Left renal cortex interstitium (tissue), 4 donors: Measurements from ENCODE around the gene DOCK1. TPM values are rescaled to one million over a fixed set of nuclear protein-coding genes. Genes with fewer than 3 reads are reported as not detected.

ENCODE experiments used
- DNase-seq, 4 donors: peaks; one replicate each; pipeline ENCODE4 v3.0.0-alpha.2; 2013; ENCODE audit warnings: low read depth in 4 of 4, low spot score in 2 of 4, missing footprints in 1 of 4
- polyA plus RNA-seq, 4 donors: library from polyadenylated mRNA; unstranded; fragments of 120-200 nt; gene quantifications; one replicate each; pipeline ENCODE4 v1.2.1, GENCODE V29; 2013; ENCODE audit not compliant: insufficient read length in 4 of 4

The DOCK1 gene
- polyA plus RNA-seq, 4 donors = 57.9 to 68.2 (median 64.3) TPM

DNA sequence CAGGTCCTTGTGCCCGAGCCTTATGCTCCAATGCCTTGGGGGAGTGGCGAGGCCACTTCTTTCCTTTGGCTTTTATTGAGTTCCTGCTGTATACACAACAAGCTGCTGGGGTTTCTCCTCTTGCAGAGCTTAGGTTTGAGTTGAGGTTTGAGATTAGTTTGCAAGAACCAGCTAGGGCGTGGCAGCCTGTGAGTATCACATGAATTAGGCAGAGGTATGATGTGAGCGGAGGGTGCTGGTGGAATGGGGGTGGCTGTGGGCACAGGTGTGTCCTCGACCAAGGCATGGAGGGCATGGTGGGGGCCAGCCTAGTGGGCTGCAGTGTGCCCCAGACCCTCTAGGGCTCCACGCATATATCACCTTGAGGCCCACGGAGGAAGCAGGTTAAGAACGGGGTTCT lies 123.3 kb downstream of the DOCK1 start:
- DNase-seq = no peak

DNA sequence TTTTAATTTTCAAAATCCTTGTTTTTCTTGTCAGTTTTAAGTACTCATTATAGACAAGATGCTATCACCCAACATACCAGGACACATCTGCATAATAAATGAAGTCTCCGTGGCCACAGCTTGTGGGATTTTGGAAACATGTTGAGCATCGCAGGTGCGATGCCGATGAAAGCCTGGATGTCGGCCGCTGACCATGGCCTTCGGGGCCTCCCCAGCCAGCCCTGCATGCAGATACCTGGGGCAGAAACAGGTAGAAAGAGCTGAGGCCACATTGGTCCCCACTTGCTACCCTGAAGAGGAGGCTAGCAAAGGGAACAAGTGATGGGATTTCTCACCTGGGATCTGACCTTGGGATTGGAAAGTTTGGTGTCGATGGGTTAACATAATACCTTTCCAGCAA lies 123.8 kb downstream of the DOCK1 start:
- DNase-seq = no peak

- DNase-seq = no peak
These were observed 128.2 kb downstream of the DOCK1 start for GRCh38 chr10:127033216-127034033.

DNA sequence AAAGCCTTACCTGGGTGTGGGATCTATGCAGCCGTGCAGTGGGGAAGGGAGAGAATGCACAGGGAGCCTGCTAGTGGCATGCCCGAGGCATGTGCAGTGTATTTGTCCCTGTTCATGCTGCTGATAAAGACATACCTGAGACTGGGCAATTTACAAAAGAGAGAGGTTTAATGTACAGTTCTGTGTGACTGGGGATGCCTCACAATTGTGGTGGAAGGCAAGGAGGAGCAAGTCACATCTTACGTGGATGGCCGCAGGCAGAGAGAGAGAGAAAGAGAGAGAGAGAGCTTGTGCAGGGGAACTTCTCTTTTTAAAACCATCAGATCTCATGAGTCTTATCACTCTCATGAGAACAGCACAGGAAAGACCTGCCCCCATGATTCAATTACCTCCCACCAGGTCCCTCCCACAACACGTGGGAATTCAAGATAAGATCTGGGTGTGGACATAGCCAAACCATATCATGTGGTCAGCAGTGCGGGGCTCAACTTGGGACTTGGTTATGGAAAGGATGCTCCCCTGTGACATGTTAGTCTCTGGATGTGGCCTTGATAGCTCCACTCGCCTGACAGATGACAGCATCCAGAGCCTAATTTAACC lies 128.9 kb downstream of the DOCK1 start:
- no peak for DNase-seq

DNA sequence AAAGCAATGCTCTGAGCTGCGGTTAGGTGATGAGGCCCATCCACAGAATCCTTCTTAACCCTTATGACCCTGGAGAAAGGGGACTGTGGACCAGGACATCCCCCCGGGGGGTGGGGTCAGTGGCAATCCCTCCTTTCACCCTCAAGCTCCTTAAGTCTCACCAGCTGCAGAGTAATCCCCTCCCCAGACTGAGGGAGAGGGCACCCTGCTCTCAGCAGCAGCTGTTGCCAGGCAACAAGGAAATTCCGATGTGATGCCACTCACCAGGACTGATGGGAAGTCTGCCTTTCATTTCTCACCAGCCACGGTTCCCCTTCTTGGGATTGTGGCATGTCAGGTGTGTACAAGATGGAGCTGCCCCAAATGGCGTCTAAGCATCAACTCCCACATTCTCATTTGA lies 129.6 kb downstream of the DOCK1 start:
- no peak for DNase-seq

- DNase-seq = no peak
These were observed 130.6 kb downstream of the DOCK1 start for GRCh38 chr10:127035827-127036226.

- no peak for DNase-seq
These were observed 131.8 kb downstream of the DOCK1 start for GRCh38 chr10:127036987-127037386.

DNA sequence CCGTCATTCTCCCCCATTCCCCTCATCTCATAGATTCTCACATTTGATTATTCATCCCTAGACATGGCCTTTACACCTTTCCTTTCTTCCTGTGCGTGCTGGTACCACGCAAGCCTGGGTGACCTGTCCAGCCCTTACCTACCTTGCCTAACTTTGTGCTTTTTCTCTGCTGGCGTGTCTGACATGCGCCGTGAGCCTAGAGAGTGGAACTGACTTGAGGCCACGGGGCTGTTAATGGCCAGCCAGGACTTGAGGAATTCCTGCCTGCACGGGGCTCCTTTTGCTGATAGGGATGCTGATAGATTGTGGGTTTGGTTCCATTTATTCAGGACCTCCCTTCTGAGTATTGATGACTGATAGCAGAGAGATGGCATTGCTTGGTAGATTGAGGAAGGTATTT lies 134.2 kb downstream of the DOCK1 start:
- no peak for DNase-seq

DNA sequence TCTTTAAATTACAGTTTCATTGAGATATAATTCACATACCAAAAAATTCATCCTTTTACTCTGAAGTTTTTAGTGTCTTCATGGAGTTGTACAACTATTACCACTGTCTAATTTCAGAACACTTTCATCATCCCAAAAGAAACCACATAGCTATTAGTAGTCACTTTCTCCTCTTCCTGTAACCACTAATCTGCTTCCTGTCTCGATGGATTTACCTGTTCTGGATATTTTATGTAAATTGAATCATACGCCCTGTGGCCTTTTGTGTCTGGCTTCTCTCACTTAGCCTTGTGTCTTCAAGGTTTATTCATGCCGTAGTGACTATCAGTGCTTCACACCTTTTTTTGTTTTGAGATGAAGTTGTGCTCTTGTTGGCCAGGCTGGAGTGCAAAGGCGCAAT lies 135.5 kb downstream of the DOCK1 start:
- no peak for DNase-seq

GRCh38 chr10:127041552-127041951 lies 136.3 kb downstream of the DOCK1 start:
- DNase-seq = no peak

- DNase-seq = no peak
These were observed 138.1 kb downstream of the DOCK1 start for GRCh38 chr10:127043301-127043700.

- no peak for DNase-seq
These were observed 139.0 kb downstream of the DOCK1 start for GRCh38 chr10:127044186-127044585.

- no peak for DNase-seq
These were observed 142.0 kb downstream of the DOCK1 start for GRCh38 chr10:127046975-127047877.

DNA sequence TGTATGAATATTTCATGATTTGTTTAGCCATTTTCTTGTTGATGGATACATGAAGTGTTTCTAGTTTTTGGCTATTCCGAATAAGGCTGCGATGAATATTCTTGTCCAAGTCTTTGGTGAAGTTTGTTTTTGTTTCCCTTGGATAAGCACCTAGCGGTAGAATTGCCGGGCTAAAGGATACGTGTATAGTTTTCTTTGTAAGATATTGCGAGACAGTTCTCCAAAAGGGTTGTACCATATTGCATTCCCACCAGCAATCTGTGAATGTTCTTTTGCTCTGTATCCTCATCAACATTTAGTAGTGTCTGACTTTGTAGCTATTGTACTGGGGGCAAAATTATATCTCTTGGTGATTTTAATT lies 142.6 kb downstream of the DOCK1 start:
- DNase-seq = no peak

DNA sequence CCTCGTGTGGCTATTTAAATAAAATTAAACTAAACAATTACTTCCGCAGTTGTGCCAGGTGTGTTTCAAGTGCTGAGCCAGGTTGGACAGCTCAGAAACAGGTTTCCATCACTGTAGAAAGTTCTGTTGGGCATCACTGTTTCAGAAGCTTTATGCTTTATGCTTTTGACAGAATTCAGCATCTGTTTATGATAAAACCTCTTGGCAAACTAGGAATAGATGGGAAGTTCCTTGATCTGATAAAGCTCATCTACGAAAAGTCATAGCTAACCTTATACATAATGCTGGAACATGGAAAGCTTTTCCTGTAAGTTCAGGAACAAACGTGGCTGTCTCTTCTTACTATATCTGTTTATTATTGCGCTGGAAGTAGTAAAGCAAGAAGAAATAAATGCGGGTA lies 143.4 kb downstream of the DOCK1 start:
- no peak for DNase-seq

DNA sequence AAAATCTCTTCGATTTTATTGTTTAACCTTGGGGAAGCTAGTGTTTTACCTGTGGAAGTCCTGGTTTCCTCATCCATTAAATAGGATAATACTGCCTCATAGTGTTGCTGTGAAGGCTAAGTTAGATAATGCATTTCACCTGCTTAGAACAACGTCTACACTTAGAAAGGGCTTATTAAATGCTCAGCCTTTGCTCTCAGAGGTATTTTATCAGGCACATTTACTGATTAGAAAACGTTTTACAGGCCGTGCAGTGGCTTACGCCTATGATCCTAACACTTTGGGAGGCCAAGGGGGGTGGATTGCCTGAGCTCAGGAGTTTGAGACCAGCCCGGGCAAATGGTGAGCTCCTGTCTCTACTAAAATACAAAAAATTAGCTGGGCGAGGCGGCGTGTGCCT lies 146.8 kb downstream of the DOCK1 start:
- DNase-seq = no peak

DNA sequence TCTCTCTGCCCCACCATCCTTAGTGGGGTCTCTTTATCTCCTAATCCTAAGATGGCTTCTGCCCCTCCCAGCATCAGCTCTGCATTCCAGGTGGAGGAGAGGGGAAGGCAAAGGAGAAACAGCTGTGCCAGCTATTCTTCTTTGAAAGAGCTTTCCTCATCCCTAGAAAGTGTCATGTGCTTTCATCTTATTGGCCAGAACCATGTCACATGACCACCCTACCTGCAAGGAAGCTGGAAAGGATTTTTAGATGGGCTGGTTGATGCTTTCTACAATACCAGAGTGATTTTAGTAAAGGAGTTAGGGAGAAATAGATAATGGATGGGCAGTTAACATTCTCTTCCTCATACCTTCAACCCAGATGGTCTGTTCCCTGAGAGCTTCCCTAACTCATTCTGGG lies 150.0 kb downstream of the DOCK1 start:
- DNase-seq = no peak

- DNase-seq = no peak
These were observed 154.1 kb downstream of the DOCK1 start for GRCh38 chr10:127059314-127059713.

DNA sequence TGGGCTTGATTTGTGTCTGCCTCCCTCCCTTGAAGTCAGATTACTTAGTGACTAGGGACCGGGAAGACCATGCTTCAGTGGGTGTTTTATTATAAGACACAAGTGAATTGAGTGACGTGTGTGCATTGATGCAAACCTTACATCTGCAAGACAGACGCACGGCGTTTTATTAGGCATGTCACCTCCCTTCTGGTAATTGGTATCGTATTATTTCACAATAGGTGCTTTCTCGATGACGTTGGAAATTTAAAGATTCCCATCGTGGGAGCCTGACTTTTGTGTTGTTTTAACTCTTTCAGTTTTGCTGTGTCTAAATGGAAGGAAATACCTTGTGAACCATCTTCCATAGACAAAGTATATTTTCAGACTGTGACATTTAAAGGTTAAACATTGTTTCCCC lies 158.5 kb downstream of the DOCK1 start:
- no peak for DNase-seq

- no peak for DNase-seq
These were observed 159.2 kb downstream of the DOCK1 start for GRCh38 chr10:127064474-127064873.

DNA sequence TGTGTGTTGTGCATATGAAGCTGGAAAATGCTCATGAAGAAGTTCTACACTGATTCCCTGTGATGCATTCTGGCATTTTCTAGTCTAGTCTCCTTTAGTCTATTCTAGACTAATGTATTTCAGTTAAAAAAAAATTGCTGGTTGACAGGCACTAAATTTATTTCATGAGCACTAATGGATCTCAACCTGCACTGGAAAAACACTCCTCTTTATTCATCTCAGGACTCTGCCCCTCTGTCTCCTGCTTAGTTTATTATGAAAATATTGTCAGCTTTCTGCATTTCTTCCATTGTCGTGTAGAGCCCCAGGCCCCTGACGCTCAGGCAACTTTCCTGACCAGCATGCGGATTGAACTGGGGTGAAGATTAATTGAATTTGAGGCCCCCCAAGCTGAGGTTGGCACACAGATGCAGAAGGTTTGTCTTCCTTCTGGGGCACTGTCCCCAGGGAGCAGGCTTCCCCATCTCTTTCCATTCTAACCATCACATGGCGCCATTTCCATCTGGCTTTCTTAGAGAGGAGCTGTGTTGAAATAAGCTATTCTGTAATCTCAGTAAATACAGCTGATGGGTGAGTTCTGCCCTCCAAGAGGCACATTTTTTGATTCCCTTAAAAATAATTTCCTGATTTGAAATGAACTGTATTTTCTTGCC lies 162.4 kb downstream of the DOCK1 start:
- no peak for DNase-seq
